GM18867 (cell line): ENCODE data around the gene TLE5.

Source experiments
- ATAC-seq: cut with Tn5 transposase; IDR thresholded peaks from one replicate; pipeline ENCODE4 v1.9.1; 2021; ENCODE audit warnings: mild to moderate bottlenecking, moderate library complexity; ENCODE audit not compliant: unreplicated experiment

Gene TLE5

GRCh38 chr19:3003046-3003445 lies 59.2 kb downstream of the TLE5 start:
- no peak for ATAC-seq
